ENCODE data around the gene SYT12.

- TF ChIP-seq, protein P1, sequence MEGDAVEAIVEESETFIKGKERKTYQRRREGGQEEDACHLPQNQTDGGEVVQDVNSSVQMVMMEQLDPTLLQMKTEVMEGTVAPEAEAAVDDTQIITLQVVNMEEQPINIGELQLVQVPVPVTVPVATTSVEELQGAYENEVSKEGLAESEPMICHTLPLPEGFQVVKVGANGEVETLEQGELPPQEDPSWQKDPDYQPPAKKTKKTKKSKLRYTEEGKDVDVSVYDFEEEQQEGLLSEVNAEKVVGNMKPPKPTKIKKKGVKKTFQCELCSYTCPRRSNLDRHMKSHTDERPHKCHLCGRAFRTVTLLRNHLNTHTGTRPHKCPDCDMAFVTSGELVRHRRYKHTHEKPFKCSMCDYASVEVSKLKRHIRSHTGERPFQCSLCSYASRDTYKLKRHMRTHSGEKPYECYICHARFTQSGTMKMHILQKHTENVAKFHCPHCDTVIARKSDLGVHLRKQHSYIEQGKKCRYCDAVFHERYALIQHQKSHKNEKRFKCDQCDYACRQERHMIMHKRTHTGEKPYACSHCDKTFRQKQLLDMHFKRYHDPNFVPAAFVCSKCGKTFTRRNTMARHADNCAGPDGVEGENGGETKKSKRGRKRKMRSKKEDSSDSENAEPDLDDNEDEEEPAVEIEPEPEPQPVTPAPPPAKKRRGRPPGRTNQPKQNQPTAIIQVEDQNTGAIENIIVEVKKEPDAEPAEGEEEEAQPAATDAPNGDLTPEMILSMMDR (IDR thresholded peaks at IDR 0.05; ENCODE audit: low read depth, low read length): no peak
- TF ChIP-seq EZH2phosphoT487 (IDR thresholded peaks at IDR 0.05; ENCODE audit: low read depth): no peak
These were observed 53.3 kb downstream of the SYT12 start for GRCh38 chr11:67076202-67076601.

Measured in OCI-LY3 (cell line).